C4-2B (cell line): ENCODE results near the gene RAB6A.

ENCODE experiments used
- H3K27ac ChIP-seq: fragments of 450-650 bp; 2 replicates; pipeline ENCODE4 v1.5.1; 2017
- CTCF ChIP-seq: fragments of 450-650 bp; conservative IDR thresholded peaks from 2 replicates; pipeline ENCODE4 v1.5.1; 2017; ENCODE audit warnings: mild to moderate bottlenecking
- ZFX ChIP-seq: fragments of 450-650 bp; IDR thresholded peaks from 2 replicates; pipeline ENCODE4 v1.6.1; 2017

RAB6A gene

GRCh38 chr11:73670808-73671207, 90.1 kb downstream of the RAB6A start:
- no peak for TF ChIP-seq ZFX
- no peak for TF ChIP-seq CTCF
- H3K27ac ChIP-seq: no peak overlapping the region

DNA sequence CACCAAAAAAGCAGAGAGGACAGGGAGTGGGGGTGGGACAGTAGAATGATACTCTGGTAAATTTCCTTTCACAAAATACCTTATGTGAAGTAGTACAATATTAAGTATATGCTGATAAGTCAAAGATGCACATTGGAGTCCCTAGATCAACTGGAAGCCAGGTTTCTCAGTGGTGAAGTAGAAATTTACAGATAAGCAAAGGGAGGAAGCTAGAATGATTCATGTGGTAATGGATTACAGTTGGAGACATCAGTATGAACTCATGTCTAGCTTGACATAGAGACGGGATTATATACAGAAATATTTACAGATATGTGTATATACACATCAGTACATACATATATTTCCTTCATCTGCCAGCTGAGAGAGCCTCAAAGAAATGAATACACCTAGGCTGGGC, 93.0 kb downstream of the RAB6A start:
- no peak overlapping the region for H3K27ac ChIP-seq

DNA sequence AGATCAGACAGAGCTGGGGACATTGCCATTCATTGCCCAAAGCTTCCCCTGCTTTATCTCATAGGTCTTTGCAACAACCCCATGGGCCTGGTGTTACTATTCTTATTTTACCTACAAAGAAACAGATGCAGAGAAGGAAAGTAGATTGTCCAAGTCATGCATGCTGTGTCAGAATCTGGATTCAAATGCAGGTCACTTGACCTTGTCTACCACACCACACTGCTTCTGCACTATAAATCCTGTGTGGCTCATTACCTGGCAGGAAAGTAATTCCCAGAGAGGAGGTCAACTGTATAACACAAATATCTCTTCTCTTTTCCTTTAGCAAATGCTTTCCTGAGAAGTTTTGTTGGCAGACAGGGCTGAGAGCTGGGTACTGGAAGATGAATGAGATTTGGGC, 96.0 kb downstream of the RAB6A start:
- no peak overlapping the region for H3K27ac ChIP-seq
- TF ChIP-seq ZFX (no peak), CTCF (no peak)

More for the DNA sequence above, 93.0 kb downstream of the RAB6A start:
- TF ChIP-seq CTCF (no peak), ZFX (no peak)

- TF ChIP-seq ZFX: no peak
- no peak for TF ChIP-seq CTCF
- H3K27ac ChIP-seq: no peak overlapping the region
Observed at GRCh38 chr11:73663604-73664495, 97.0 kb downstream of the RAB6A start.

DNA sequence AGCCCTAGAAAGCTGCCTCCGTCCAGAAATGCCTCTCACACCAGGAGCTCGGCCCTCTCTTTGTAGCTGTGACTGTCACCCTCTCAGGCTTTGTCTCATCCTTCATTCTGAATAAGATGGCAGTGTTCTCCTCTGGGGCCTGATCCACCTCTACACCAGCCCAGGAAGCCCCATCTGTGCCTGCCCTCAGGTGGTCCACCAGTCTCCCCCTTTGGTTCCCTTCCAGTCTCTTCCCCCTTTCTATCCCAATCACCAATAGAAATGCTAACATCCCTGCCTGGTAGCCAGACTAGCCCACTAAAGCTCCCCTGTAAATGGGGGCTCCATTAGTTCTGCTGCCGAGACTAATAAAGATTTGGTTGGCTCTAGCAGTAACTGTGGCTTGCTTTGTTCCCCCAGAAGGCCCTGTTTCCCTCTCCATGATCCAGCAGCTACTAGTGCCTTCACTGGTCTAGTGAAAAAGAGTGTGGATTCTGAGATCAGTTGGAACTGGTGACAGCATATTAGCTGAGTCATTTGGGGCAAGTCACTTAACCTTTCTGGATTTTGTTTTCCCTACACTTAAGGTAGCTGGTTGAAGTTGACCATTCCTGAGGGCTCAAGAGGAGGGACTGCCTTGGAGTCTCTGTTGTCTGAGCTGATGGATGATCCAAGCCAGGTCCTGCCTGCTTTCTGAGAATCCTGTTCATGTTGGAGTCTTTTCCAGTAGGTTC, 98.3 kb downstream of the RAB6A start:
- TF ChIP-seq ZFX (no peak), CTCF (no peak)
- no peak overlapping the region for H3K27ac ChIP-seq

DNA sequence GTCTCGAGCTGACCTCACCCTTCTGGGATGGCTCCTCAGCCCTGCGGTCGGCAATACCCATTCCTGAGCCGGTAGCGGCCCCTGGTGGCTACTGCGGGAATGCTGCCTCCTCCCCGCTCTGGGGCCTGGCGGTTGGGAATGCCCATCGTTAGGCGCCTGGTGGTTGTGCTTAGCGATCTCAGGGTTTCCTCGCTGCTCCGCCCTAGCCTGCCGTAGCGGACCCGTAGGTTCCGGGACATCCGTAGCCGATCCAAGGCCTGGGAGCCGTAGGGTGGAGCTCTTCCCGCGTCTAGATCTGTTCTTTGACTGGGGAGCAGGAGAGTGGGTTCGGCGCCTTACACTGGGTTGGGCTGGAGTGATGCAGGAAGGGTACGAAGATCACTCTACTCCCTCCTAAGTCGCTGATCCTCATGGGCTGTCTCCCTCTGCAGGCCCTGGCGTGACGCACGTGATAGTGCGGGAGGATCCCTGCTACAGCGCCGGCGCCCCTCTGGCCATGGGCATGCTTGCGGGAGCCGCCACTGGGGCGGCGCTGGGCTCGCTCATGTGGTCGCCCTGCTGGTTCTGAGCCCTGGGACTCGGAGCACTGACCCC, 99.7 kb downstream of the RAB6A start:
- H3K27ac ChIP-seq: no peak overlapping the region

More for the DNA sequence above, 99.7 kb downstream of the RAB6A start:
- TF ChIP-seq CTCF: peak; percentile 93
- TF ChIP-seq ZFX: no peak
